ENCODE measurements around the gene INHA.

The INHA gene

GRCh38 chr2:219572237-219573001, at the start of gene INHA:
INHA (plus strand) TSS chr2:219572310; CDS start chr2:219572375, 65 bp downstream.
- DNase-seq (ENCODE audit: low spot score) = no peak

DNA sequence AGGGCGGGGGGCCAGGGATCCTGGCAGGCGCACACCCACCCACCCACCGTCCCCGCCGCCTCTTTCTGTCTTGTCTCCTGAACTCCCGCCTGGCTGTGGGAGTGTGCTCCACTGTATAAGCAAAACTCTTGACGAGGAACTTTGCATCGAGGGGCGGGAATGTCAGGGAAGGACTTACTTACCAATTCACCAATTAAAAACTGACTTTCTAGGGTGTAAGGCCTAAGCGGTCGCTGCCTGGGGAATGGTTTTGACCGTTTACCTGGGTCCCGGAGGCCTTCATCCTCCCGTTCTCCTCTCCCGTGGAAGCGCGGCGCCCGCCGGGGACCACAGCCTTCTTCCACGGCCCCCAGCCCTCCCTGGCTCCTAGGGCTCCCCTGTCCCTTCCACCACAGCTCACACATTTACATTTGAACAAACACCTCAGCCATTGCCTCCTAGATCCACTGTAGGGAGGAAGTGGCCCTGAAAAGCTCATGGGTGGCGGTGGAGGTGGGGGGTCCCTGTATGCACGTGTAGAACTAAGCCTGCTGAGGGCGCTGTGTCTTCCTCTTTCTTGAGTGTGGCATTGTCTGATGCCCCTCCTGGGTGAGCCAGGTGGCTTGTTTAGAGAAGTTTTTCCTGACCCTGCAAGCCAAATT, 49.0 kb upstream of the INHA start:
- no peak for DNase-seq (ENCODE audit: low spot score)

DNA sequence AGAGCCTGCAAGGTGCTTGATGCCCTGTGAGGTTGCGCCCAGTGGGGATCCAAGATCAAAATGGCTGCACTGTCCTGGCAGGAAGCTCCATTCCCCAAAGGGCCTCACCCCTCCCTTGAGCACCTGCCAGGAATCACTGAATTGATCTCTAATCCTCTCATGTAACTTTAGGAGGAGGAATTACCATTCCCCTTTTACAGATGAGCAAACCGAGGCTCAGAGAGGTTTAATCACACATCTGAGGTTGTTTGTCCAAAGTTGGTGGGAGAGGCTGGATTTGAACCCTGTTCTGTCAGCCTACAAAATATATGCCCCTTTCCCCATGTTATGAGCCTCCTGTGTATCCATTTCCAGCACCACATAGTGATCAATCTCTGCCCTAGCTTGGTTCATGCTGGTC, 47.3 kb upstream of the INHA start:
- no peak for DNase-seq (ENCODE audit: low spot score)

DNA sequence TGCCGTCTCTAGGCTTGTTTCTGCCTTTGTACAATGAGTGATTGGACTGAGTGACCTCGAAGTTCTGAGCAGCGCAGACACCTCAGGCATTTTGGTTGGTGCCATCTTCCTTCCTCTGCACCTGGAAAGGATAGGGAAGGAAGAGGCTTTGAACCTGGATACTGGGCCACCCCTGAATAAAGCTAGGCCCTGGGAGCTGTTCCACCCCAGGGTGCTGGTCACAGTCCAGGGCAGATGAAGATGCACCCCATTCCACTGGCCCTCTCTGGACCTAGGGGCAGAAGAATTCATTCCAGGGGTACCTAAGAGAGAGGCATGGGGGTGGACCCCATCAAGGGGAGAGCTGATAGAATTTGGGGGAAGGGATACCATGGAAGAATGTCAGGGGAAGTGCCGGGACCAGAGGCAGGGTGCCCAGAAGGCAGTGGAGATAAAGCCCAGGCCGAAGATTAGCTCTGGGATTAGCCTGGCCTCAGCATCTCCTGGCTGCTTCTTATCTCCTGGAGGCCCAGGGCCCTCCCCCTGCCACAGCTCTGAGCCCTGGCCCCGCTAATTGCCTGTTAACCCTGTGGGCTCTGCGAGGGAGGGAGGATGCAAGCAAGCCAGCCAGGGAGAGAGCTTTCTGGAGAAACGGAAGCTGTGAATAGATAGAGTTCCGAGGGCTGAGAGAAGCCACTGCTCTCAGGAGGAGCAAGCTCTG, 46.4 kb upstream of the INHA start:
- no peak for DNase-seq (ENCODE audit: low spot score)

DNA sequence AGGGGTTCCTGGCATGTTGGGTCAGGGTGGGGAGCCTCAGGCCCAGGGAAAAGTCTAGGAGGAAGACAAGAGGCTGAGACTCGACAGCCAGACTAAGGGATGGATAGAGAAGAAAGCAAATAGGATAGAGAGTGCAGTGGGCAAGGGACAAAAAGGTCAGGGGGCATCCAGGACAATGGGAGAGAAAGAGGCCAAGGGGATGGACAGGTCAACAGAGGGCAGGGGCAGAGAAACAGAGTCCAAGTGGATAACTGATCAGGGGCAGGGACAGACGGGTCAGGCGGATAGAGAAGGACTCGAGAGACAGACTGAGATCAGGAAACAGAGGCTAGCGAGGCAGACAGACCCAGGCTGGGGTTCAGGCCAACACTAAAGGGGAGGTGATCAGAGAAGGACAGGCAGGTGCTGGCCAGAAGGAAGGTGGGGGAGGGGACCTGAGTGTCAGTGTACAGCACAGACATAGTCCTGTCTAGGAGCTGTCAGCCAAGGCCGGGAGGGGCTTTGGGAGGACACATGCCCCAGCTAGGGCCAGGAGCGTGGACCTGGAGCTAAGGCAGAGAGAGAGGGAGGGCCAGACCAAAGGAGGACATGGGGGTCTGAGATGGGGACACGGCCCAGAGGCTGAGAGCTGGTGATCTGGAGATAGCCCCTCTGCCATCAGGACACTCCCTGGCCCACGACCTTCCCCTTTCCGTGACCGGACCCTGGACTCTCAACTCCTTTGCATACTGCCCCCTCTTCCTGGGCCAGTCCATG, 45.6 kb upstream of the INHA start:
- DNase-seq (ENCODE audit: low spot score) = no peak

- DNase-seq (ENCODE audit: low spot score) = peak; percentile 54
These were observed 45.1 kb upstream of the INHA start for GRCh38 chr2:219527076-219527394.

DNA sequence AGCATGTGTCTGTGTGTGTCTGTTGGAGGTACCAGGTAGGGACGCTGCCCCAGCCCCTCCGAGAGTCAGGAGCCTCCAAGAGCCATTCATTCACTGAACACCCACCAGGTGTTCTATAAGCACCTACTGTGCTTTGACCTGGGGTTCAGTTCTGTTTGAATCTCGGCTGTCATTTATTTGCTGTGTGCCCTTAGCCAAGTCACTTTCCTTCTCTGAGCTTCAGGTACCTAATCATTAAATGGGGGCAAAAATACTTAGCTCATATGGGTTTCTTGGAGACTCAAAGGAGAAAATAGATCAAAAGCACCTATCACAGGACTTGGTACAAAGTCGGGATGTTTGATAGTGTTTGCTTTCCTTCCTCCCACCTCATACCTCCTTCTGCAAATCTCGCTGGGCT, 44.6 kb upstream of the INHA start:
- no peak for DNase-seq (ENCODE audit: low spot score)

DNA sequence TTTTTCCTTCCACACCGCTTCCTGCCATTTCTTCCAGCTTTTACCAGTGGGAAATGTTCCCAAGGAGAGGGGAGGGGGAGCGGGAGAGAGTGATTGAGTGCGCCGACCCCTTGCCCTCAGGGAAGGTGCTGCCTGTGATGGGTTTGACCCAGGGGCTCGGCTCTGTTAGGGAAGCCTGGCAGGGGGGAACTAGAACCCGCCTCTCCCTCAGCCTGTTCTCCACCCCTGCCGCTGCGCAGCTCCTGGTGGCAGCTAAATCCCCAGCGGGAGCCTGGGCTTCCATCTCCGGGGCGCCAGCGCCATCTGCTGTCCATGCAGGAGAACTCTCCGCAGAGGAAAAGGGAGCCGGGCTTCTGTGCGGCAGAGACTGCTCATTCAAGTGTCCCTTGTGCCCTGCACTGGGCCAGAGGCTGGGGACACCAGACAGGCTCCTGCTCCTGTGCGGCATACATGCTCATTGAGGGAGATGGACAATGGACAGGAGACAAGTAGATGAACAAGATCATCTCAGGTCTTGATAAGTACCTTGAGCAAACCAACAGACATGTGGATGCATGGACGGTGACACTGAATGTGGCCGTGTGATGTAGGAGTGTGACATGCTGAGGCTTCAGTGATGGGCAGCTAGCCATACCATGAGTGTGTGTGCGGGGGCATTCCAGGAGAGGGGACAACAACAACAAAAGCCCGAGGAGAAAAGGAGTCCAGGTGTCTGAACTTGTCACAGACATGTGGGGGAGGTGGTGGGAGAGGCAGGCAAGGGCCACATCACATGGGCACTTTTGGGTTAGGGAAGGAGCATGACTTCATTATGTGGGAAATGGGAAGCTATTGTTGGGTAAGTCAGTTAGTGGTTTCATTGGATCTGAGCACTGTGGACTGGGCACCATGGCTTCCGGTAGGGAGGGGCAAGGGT, 41.8 kb upstream of the INHA start:
- DNase-seq (ENCODE audit: low spot score) = peak; percentile 93

DNA sequence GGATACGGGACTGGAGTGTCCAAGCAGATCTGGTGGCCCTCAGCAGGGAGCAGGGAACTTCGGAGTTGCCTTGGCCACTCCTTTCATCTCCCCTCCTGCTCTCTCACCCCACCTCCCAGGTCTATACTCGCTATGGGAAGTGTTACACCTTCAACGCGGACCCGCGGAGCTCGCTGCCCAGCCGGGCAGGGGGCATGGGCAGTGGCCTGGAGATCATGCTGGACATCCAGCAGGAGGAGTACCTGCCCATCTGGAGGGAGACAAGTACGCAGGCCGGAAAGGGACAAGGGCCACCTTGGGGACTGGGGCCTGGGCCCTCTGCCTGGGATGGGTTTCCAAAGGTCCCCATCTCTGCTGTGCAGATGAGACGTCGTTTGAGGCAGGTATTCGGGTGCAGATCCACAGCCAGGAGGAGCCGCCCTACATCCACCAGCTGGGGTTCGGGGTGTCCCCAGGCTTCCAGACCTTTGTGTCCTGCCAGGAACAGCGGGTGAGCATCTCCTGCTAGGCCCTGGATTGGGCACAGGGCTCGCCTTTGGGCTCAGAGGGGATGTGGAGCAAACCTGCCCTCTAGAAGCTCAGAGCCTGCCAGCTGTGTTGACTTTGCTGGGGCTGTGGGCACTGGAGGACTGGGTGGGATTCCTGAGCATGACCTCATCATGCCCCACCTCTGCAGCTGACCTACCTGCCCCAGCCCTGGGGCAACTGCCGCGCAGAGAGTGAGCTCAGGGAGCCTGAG, 40.3 kb upstream of the INHA start:
- no peak for DNase-seq (ENCODE audit: low spot score)

- no peak for DNase-seq (ENCODE audit: low spot score)
These were observed 39.8 kb upstream of the INHA start for GRCh38 chr2:219532378-219532649.

DNA sequence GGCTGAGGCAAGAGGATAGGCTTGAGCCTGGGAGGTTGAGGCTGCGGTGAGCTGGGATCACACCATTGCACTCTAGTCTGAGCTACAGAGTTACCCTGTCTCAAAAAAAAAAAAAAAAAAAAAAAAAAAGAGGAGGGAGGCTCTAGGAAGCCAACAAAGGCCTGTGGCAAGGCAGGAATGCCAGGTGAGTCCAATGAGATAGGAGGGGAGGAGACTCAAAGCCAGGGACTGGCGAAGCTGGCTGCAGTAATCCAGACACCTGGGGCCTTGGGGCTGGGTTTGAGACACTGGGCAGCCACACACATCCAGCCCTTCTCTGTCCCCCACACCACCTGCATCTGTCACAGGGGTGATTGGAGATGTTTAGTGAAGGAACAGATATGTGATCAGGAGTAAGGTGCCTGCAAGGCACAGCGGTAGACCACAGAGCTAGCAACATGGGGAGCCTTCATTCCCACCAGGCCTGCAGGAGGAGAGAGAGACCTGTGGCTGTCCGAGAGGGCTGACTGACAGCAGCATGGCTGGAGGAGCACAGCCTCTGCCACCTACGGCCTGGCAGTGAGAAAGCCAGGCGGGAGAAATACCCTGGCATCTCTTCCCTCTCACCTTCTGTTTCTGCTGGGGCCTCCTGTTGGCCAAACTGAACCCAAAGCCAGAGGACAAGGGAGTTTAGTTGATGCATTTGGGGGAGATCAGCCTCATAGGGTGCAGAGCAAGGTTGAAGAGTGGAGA, 38.0 kb upstream of the INHA start:
- DNase-seq (ENCODE audit: low spot score) = no peak

DNA sequence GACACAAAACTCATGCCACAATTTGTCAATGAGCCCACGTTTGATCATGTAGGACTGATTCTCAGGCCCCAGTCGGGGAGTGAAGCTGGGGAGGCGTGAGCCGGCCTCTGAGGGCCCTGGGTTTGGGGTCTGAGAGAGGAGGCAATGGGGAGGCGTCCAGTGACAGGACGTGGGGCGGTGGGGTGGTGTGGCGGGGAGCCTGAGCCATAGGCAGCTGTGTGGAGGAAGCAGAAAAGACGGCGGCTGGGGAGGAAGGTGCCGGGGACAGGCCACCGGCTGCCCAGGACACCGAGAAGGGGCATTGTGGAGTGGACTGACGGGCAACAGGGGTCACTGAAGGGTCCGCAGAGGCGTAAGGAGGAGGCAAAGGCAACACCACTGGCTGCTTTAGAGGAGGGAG, 35.7 kb upstream of the INHA start:
- DNase-seq (ENCODE audit: low spot score) = no peak

GRCh38 chr2:219536967-219537366, 35.1 kb upstream of the INHA start:
- DNase-seq (ENCODE audit: low spot score) = no peak

DNA sequence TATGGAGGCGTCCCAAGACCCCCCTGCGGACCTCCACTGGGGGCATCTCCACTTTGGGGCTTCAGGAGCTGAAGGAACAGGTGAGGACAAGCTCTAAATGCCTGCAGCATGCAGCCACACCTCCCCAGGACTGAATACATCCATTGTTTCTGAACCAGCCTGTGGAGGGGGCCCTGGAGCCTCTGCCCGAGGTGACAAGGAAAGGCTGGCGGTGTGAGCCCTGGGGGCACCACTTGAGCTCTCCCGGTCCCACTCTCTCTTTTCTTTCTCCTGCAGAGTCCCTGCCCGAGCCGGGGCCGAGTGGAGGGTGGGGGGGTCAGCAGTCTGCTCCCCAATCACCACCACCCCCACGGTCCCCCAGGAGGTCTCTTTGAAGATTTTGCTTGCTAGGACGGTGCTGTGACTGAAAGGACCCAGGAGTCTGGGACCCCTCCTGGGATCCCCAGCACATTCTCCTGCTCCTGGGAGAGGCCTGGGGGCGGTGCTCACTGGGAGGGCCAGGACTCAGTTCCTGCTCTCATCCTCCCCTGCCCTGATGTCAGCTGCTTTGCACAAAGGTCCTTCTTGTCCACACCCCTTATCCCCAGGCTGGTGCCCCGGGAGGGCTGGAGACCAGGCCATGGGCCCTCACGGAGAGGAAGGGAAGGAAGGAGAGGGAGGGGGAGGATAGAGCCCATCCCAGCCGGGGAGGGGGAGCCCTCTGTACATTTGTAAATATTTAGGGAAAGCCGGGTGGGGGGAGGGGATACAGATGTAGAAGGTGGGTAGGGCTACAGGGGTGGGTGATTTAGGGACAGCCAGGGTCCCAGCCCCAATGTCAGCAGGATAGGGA, 34.2 kb upstream of the INHA start:
- DNase-seq (ENCODE audit: low spot score) = no peak

DNA sequence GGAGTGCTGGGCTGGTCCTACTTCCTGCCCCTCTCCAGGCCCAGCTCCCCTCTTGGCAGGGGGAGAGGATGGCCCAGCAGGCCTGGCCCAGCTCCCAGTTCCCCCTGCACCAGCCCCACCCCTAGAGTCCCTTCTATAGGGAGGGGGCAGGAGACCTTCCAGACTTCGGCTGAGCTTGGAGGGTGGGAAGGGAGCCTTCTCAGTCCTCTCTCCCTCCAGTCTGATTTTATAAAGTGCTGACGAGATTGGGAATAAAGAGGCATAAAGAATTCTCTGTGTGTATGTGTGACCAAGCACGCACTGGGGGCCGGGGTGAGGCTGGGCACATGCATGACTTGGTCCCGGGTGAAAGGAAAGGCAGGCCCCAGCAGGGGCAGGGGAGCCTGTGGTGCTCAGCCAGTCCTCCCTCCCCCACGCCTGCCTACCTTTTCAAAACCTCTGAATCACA, 33.6 kb upstream of the INHA start:
- no peak for DNase-seq (ENCODE audit: low spot score)

- DNase-seq (ENCODE audit: low spot score) = no peak
These were observed 32.9 kb upstream of the INHA start for GRCh38 chr2:219538956-219539788.

DNA sequence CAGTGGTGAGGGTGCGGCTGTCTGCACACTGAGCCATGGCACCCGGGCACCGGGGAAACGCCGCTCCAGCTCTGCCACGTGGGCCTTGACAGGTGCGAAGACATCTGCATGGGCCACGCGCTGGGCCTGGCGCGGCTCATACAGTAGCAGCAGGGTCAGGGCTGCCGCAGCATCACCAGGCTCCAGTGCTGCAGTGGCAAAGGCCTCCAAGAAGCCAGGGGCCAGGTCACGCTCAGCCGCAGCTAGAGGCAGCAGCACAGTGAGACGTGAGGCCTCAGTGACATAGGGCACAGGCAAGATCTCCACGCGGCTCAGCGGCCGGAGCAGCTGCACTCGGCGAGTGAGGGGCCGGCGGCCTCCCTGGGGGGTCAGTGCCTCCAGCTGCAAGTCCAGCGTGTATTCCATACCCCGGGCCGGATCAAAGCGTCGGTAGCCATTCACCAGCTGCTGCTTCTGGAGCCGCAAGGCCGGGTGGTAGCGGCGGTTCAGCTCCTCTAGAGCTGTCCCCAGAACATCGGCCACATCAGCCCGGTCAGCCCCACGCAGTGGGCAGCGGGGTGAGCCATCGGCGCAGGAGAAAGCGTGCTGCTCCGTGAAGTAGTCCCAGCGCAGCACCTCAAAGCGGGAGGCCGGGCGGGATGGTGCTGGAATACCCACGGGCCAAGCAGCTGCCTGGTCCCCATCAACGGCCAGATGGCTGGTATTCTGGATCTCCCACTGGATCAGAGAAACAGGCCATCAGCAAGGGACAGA, 32.0 kb upstream of the INHA start:
- no peak for DNase-seq (ENCODE audit: low spot score)
